Right cardiac atrium (tissue), 5 donors: ENCODE measurements around the gene BHLHA9. TPM values are rescaled to one million over a fixed set of nuclear protein-coding genes. Genes with fewer than 3 reads are reported as not detected.

ENCODE experiments used
- ATAC-seq, 2 donors: fragments of 200-7000 bp; cut with Tn5 transposase; one replicate each; pipeline versions ENCODE4 v1.8.0 to v1.9.1; 2020; ENCODE audit warnings: moderate library complexity in 2 of 2, mild to moderate bottlenecking in 1 of 2
- DNase-seq, 3 donors: peaks; one replicate each; pipeline ENCODE4 v3.0.0-alpha.2; 2020
- H3K27ac ChIP-seq: one replicate; pipeline ENCODE4 v1.5.1; 2013; ENCODE audit warnings: mild to moderate bottlenecking, low read length, control low read depth, moderate library complexity
- H3K27me3 ChIP-seq: one replicate; pipeline ENCODE4 v1.6.1; 2013; ENCODE audit not compliant: control insufficient read depth, insufficient read depth
- H3K4me1 ChIP-seq: one replicate; pipeline ENCODE4 v1.6.1; 2013; ENCODE audit warnings: low read length; ENCODE audit not compliant: control insufficient read depth, insufficient read depth
- H3K4me3 ChIP-seq: one replicate; pipeline ENCODE4 v1.5.1; 2013; ENCODE audit warnings: low read length, control low read depth
- H3K9me3 ChIP-seq: one replicate; pipeline ENCODE4 v1.6.1; 2013; ENCODE audit warnings: low read length; ENCODE audit not compliant: control insufficient read depth
- WGBS: extraction: QIAGEN DNeasy Blood & Tissue Kit; methylation state at CpG from one replicate; pipeline ENCODE4 v1.1.7; 2013; 5-methylcytosine and 5-hydroxymethylcytosine counted together
- intact Hi-C, 4 donors: fragments of 100-400 bp; cut with DNase I; formaldehyde crosslinking; loops; one replicate each; pipeline versions ENCODE4 v1.11.0 to v1.14.0; 2022 to 2023
- polyA plus RNA-seq: library from polyadenylated mRNA; stranded (reverse); fragments of 200-250 nt; gene quantifications from one replicate; pipeline ENCODE4 v1.2.3, GENCODE V29; 2013
- total RNA-seq, 4 donors: library from RNA; stranded (reverse); fragmentation: NEBNext Ultra II Directional; extraction: Animal tissue kit (Norgen Biotek cat#: 25700); gene quantifications; one replicate each; pipeline ENCODE4 v1.2.1, GENCODE V29; 2021
- donor health status: healthy with polysubstance abuse.
- donor health status: DM: no; HTN: yes; CAD: no.
- donor health status: DM: no; HTN: no; CAD: no.
- donor health status: DM: no; HTN: yes; CAD: no; lungs with severe emphysema.
- donor health status: DM: yes; HTN: yes; CAD: no.

Gene BHLHA9
- total and polyA plus RNA-seq, 5 donors = not detected

- H3K4me3 ChIP-seq = no peak overlapping the region
- no peak overlapping the region for H3K27ac ChIP-seq
- intact Hi-C loops = loop anchor here in 1 of 4 donors (5.0 kb wide), 1 partner anchor 77 kb away; no protein-coding TSS in a partner anchor
- DNase-seq (no peak), ATAC-seq (no peak)
- 63% methylated on average over 6 of the region's 6 CpGs for WGBS
- H3K27me3 ChIP-seq = no peaks in the 10 kb centered on the region
- peaks cover 3% of the 10 kb centered on the region for H3K4me1 ChIP-seq
- no peaks in the 10 kb centered on the region for H3K9me3 ChIP-seq
These were observed 15.2 kb upstream of the BHLHA9 start for GRCh38 chr17:1255041-1255440.

- Histone ChIP-seq H3K4me1 (peaks cover 3% of the 10 kb centered on the region), H3K27ac (no peak overlapping the region), H3K4me3 (no peak overlapping the region), H3K9me3 (no peaks in the 10 kb centered on the region), H3K27me3 (no peaks in the 10 kb centered on the region)
- ATAC-seq = peak in 1 of 2 donors; percentile 35
- intact Hi-C loops = loop anchor here in 1 of 4 donors (5.0 kb wide), 1 partner anchor 76 kb away; no protein-coding TSS in a partner anchor
- WGBS = 63% methylated on average over 16 of the region's 16 CpGs
- DNase-seq = peak in 2 of 3 donors; percentile 52 to 55
These were observed 13.5 kb upstream of the BHLHA9 start for GRCh38 chr17:1256699-1257098.

GRCh38 chr17:1260086-1260769 is 10.0 kb upstream of the BHLHA9 start:
- H3K27ac ChIP-seq = no peak overlapping the region
- peak in 1 of 3 donors; percentile 50 for DNase-seq
- peak overlapping the region; percentile 44 for H3K4me3 ChIP-seq
- no peaks in the 10 kb centered on the region for H3K9me3 ChIP-seq
- no peaks in the 10 kb centered on the region for H3K4me1 ChIP-seq
- no peaks in the 10 kb centered on the region for H3K27me3 ChIP-seq
- WGBS = 19% methylated on average over 43 of the region's 43 CpGs
- peak; percentile 2 to 6 for ATAC-seq
- intact Hi-C loops = no loop called here

GRCh38 chr17:1260770-1261161 is 9.5 kb upstream of the BHLHA9 start:
- H3K27ac ChIP-seq = no peak overlapping the region
- intact Hi-C loops = no loop called here
- H3K27me3 ChIP-seq = no peaks in the 10 kb centered on the region
- H3K4me3 ChIP-seq = no peak overlapping the region
- peak in 1 of 3 donors; percentile 4 for DNase-seq
- no peaks in the 10 kb centered on the region for H3K9me3 ChIP-seq
- ATAC-seq = no peak
- H3K4me1 ChIP-seq = no peaks in the 10 kb centered on the region
- 95% methylated on average over 6 of the region's 6 CpGs for WGBS

- Histone ChIP-seq H3K4me1 (no peaks in the 10 kb centered on the region), H3K4me3 (no peak overlapping the region), H3K27ac (no peak overlapping the region), H3K27me3 (no peaks in the 10 kb centered on the region), H3K9me3 (no peaks in the 10 kb centered on the region)
- DNase-seq = peak in 2 of 3 donors; percentile 9 to 22
- intact Hi-C loops = no loop called here
- WGBS = 62% methylated on average over 9 of the region's 9 CpGs
- ATAC-seq = no peak
These were observed 6.0 kb upstream of the BHLHA9 start for GRCh38 chr17:1264196-1264595.

- H3K9me3 ChIP-seq = no peaks in the 10 kb centered on the region
- peak; percentile 18 to 48 for ATAC-seq
- WGBS = 7% methylated on average over 17 of the region's 17 CpGs
- no peaks in the 10 kb centered on the region for H3K27me3 ChIP-seq
- H3K27ac ChIP-seq = peak overlapping the region; percentile 97
- H3K4me3 ChIP-seq = peak overlapping the region; percentile 77
- intact Hi-C loops = no loop called here
- peak in 2 of 3 donors; percentile 46 to 63 for DNase-seq
- no peaks in the 10 kb centered on the region for H3K4me1 ChIP-seq
These were observed 2.7 kb upstream of the BHLHA9 start for GRCh38 chr17:1267471-1267943.

GRCh38 chr17:1271030-1271423 is 783 bp downstream of the BHLHA9 start:
- Histone ChIP-seq H3K27me3 (no peaks in the 10 kb centered on the region), H3K4me1 (no peaks in the 10 kb centered on the region), H3K9me3 (no peaks in the 10 kb centered on the region), H3K4me3 (no peak overlapping the region), H3K27ac (no peak overlapping the region)
- intact Hi-C loops = loop anchor here in 2 of 4 donors (10.0 kb wide), 2 partner anchors 64 to 244 kb away; partner anchors contain the start of gene INPP5K (in 1 of the 2)
- DNase-seq (no peak), ATAC-seq (no peak)
- 8% methylated on average over 42 of the region's 42 CpGs for WGBS

- H3K27ac ChIP-seq = no peak overlapping the region
- DNase-seq = peak in 1 of 3 donors; percentile 41
- WGBS = 50% methylated on average over 18 of the region's 18 CpGs
- no peak overlapping the region for H3K4me3 ChIP-seq
- intact Hi-C loops = loop anchor here in 2 of 4 donors (10.0 kb wide), 2 partner anchors 63 to 243 kb away; partner anchors contain the start of gene INPP5K (in 1 of the 2)
- H3K9me3 ChIP-seq = no peaks in the 10 kb centered on the region
- H3K4me1 ChIP-seq = no peaks in the 10 kb centered on the region
- no peak for ATAC-seq
- H3K27me3 ChIP-seq = no peaks in the 10 kb centered on the region
These were observed 1.2 kb downstream of the BHLHA9 start for GRCh38 chr17:1271441-1271840.

GRCh38 chr17:1272701-1273100 is 2.5 kb downstream of the BHLHA9 start:
- H3K4me3 ChIP-seq = no peak overlapping the region
- H3K27ac ChIP-seq = no peak overlapping the region
- no peaks in the 10 kb centered on the region for H3K9me3 ChIP-seq
- H3K4me1 ChIP-seq = no peaks in the 10 kb centered on the region
- WGBS = 70% methylated on average over 12 of the region's 12 CpGs
- intact Hi-C loops = loop anchor here in 2 of 4 donors (10.0 kb wide), 2 partner anchors 62 to 242 kb away; partner anchors contain the start of gene INPP5K (in 1 of the 2)
- no peak for ATAC-seq
- no peaks in the 10 kb centered on the region for H3K27me3 ChIP-seq
- no peak for DNase-seq

- DNase-seq (peak in 1 of 3 donors; percentile 18), ATAC-seq (no peak)
- no peak overlapping the region for H3K4me3 ChIP-seq
- H3K9me3 ChIP-seq = no peaks in the 10 kb centered on the region
- WGBS = 81% methylated on average over 13 of the region's 13 CpGs
- no peak overlapping the region for H3K27ac ChIP-seq
- no peaks in the 10 kb centered on the region for H3K4me1 ChIP-seq
- intact Hi-C loops = loop anchor here in 2 of 4 donors (10.0 kb wide), 2 partner anchors 61 to 241 kb away; partner anchors contain the start of gene INPP5K (in 1 of the 2)
- H3K27me3 ChIP-seq = no peaks in the 10 kb centered on the region
These were observed 3.4 kb downstream of the BHLHA9 start for GRCh38 chr17:1273492-1274244.

GRCh38 chr17:1274245-1274608 is 4.0 kb downstream of the BHLHA9 start:
- H3K27me3 ChIP-seq = no peaks in the 10 kb centered on the region
- H3K27ac ChIP-seq = no peak overlapping the region
- H3K9me3 ChIP-seq = no peaks in the 10 kb centered on the region
- DNase-seq (no peak), ATAC-seq (no peak)
- no peak overlapping the region for H3K4me3 ChIP-seq
- WGBS = 78% methylated on average over 6 of the region's 6 CpGs
- intact Hi-C loops = loop anchor here in 2 of 4 donors (10.0 kb wide), 2 partner anchors 61 to 241 kb away; partner anchors contain the start of gene INPP5K (in 1 of the 2)
- H3K4me1 ChIP-seq = no peaks in the 10 kb centered on the region
